GOT3 (cell line): ENCODE measurements around the gene MACROH2A2.
"Not testable (repeated sequence)": the region's sequence is repeated elsewhere in the genome, so short reads cannot be mapped to it uniquely, and the experiment has no call there.

Experiments
- DNase-seq: peaks from one replicate; lab custom pipeline; 2025; ENCODE audit warnings: mixed read lengths; lab: John Stamatoyannopoulos, UW

The MACROH2A2 gene

GRCh38 chr10:70052462-70053217 is at the start of gene MACROH2A2:
Gene MACROH2A2, plus strand, starts transcription at chr10:70052846. Its CDS starts 22,813 bp downstream, at chr10:70075659.
- no peak for DNase-seq

- no peak for DNase-seq
These were observed 45.4 kb upstream of the MACROH2A2 start for GRCh38 chr10:70007116-70007820.

DNA sequence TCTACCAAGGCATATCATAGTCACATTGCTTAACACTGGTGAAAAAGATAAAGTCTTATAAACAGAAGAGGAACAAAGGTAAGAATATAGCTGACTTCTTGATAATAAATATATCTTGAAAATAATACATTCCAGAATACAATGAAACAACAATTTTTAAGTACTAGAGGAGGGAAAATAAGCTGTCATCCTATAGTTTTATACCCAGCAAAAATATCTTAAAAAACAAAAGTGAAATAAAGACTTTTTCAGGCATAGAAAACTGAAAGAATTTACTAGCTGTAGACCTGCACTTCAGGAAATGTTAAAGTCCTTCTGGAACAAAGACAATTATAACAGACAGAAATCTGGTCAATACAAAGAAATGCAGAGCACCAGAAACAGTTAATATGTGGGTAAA is 21.4 kb upstream of the MACROH2A2 start:
- DNase-seq: no peak

DNA sequence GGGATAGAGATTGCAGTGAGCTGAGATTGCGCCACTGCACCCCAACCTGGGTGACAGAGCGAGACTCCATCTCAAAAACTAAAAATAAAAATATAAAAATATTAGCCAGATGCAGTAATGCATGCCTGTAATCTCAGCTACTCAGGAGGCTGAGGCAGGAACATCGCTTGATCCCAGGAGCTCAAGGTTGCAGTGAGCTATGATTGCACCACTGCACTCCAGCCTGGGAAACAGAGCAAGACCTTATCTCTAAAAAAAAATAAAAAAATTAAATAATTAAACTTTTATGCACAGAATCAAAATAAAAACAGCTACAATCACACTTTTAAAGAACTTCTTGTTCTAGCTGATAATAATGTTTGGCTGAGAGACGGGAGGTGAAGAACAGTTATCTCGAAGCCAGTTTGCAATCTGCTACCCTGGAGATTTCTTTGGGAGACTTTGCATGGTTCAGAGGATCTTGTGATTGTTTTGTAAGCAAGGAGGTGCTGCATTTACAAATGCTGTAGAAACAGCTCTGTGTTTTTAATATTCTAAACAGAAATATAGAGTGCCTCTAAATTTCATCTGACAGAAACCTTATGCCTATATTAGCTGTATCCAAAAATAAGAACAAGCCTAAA is 19.9 kb upstream of the MACROH2A2 start:
- no peak for DNase-seq

GRCh38 chr10:70034232-70034631 is 18.4 kb upstream of the MACROH2A2 start:
- DNase-seq: no peak

DNA sequence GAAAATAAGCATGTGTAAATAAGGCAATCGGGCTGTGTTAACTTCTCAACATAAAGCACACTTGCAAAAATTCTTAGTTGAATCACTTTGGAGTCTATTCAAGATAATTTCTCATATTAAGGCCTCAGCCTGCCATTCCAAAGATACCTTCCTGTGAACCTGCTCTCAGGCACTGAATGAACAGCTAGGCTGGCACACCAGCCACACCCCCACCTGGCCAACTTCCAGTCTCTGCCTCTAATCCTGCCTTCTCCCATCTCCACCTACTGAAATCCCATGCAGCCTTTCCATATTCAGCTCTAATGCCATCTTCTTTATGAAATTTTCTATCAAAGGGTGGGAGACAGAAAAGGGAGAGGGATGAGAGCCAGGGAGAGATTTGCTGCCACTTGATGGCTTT is 17.1 kb upstream of the MACROH2A2 start:
- DNase-seq: no peak

DNA sequence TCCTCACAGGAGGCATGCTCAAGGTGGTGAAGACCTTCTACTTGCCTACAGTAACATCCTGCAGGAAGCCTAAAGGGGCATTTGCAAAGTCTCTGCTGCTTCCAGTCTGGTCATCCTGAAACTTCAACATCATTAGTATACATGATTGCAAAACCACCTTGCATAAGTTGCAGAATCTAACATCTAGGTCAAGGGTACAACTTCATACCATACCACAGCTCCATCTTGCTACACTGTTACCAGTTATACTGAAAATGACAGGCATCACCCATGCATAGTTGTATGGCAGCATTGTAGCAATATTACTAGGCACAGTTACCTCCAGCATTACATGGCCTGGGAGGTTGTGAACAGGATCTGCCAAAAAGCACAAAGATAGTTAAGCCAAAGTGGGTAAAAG is 13.7 kb upstream of the MACROH2A2 start:
- no peak for DNase-seq

- no peak for DNase-seq
These were observed 11.6 kb upstream of the MACROH2A2 start for GRCh38 chr10:70041016-70041415.

DNA sequence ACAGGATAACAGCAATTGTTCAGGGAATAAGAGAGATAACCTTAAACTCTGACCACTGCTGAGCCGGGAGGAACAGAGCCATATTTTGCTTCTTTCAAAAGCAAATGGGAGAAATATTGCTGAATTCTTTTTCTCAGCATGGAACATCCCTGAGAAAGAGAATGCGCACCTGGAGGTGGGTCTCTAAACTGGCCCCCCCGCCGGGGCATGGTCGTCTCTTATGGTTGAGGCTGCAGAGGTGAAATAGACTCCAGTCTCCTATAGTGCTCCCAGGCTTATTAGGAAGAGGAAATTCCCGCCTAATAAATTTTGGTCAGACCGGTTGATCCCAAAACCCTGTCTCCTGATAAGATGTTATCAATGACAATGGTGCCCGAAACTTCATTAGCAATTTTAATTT is 10.9 kb upstream of the MACROH2A2 start:
- DNase-seq: not testable (repeated sequence)

DNA sequence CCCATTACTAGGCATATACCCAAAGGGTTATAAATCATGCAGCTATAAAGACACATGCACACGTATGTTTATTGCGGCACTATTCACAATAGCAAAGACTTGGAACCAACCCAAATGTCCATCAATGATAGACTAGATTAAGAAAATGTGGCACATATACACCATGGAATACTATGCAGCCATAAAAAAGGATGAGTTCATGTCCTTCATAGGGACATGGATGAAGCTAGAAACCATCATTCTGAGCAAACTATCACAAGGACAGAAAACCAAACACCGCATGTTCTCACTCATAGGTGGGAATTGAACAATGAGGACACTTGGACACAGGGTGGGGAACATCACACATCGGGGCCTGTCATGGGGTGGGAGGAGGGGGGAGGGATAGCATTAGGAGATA is 5.6 kb upstream of the MACROH2A2 start:
- not testable (repeated sequence) for DNase-seq

DNA sequence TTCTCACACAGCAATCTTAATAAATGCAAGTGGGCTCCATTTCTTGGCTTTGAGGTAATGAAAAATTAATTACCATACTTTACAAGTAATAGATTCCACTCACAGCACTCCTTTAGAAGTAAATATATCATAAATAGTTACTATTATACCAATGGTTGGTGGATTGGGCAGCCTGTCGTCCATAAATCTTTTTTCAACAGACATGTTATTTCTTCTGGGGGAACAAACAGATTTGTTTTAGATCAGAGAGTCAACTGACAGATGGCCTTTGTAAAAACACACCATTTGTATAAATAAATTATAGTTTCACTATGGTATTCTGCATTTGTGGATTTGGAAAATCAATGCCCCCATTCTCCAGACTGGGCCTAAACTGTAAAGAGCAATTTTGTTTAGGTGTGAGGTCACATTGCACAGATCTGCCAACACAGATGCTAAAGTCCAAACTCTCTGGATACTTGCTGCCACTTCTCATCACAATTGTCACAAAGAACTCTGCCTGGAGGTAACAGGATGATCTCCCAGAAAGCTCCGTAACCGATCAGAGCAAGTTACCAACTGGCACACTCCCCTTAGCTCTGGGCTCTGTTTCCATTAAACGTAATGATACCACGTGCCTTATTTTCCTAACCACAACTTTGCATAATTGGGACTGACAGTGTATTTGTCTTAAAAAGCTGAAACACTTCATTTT is 4.5 kb upstream of the MACROH2A2 start:
- DNase-seq: no peak

GRCh38 chr10:70051848-70052247 is 798 bp upstream of the MACROH2A2 start:
- DNase-seq: no peak

GRCh38 chr10:70053218-70053840 is 683 bp downstream of the MACROH2A2 start:
- no peak for DNase-seq

GRCh38 chr10:70053841-70054288 is 1.2 kb downstream of the MACROH2A2 start:
- DNase-seq: no peak

- DNase-seq: no peak
These were observed 2.3 kb downstream of the MACROH2A2 start for GRCh38 chr10:70054902-70055301.

DNA sequence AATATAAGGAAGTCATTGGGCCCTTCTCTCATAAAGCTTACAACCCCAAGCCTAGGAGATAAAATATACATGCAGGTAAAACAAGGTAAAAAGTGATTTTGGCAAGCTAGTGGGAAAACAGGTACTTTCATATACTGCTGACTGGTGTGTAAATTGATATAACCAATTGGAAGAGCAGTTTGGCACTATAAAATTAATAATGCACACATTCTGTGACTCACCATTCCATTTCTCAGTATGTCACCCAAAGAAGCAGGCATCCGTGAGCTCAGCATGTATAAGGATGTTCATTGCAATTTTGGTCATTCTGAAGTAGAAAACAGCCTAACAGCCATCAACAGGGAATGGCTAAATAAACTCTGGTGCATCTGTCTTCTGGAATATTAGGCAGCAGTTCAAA is 2.9 kb downstream of the MACROH2A2 start:
- DNase-seq: no peak

DNA sequence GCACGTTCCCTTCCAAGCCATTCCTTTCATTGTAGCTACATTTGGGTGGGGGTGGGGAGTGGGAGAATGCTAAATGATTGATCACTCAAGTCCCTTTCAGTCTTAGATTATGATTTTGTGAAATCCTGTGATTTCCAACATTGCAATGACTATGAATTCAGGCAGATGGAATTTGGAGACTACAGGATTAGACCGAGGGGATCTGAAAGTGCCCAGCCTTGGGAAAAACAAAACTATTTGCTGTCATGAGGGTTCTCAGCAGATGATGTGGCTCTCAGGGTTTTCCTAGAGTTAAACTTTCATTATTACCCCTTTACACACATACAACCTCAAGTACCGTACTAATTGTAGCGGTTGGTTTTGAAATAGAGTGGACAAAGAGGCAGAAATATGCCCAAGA is 4.7 kb downstream of the MACROH2A2 start:
- DNase-seq: no peak

DNA sequence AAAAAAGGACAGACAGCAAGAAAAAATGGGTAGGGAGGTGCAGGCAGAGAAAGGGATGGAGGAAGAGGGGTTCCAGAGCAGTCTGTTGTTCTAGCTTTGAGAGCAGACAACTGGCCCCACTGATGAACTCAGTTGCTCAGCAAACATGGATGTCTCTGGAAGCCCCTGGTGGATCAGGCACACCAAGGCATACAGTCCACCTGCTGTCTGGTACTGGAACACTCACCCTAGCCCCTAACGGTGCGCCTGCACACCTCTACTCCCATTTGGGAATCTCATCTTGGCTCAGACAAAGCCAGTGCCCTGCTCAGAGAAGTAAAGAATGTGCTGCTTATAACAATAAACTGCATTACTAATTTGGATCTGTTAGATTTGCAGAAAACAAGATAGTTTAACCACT is 7.7 kb downstream of the MACROH2A2 start:
- no peak for DNase-seq

GRCh38 chr10:70063418-70064098 is 10.9 kb downstream of the MACROH2A2 start:
- no peak for DNase-seq

- no peak for DNase-seq
These were observed 11.8 kb downstream of the MACROH2A2 start for GRCh38 chr10:70064486-70064885.

DNA sequence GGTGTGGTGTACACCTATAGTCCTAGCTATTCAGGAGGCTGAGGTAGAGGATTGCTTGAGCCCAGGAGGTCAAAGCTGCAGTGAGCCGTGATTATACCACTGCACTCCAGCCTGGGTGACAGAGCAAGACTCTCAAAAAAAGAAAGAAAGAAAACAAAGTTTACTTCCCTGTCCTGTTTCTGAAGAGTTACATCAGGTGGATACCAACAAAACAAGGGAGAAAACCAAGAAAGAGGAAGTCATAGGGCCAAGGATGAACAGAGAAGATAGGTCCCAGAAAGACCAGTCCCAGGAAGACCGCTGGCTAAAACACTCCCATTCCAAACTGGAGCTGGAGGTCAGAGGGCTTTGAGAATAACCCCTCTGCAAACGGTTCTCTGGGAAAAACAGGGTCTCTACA is 13.5 kb downstream of the MACROH2A2 start:
- no peak for DNase-seq
